Smooth muscle cell (in vitro differentiated cells): ENCODE measurements around the gene DLG2. TPM values are rescaled to one million over a fixed set of nuclear protein-coding genes. Genes with fewer than 3 reads are reported as not detected.
"Not testable (repeated sequence)": the region's sequence is repeated elsewhere in the genome, so short reads cannot be mapped to it uniquely, and the experiment has no call there.

Source experiments
- DNase-seq: peaks from one replicate; lab custom pipeline; 2025; ENCODE audit not compliant: unreplicated experiment; lab: John Stamatoyannopoulos, UW
- H2AFZ ChIP-seq: fragments of 200-600 bp; sonication (generic); 2 replicates; pipeline ENCODE4 v1.6.0; 2016; ENCODE audit warnings: antibody characterized with exemption, low read depth, mild to moderate bottlenecking
- H3F3A ChIP-seq: fragments of 200-600 bp; sonication (generic); 2 replicates; pipeline ENCODE4 v1.6.0; 2017; ENCODE audit warnings: antibody characterized with exemption, low read depth
- H3K27ac ChIP-seq: fragments of 200-600 bp; sonication (generic); 2 replicates; pipeline ENCODE4 v1.5.1; 2016; ENCODE audit warnings: low read depth, mild to moderate bottlenecking
- H3K27me3 ChIP-seq: fragments of 200-600 bp; sonication (generic); 2 replicates; pipeline ENCODE4 v1.6.1; 2016; ENCODE audit warnings: low read depth, mild to moderate bottlenecking
- H3K36me3 ChIP-seq: fragments of 200-600 bp; sonication (generic); 2 replicates; pipeline ENCODE4 v1.5.1; 2016; ENCODE audit warnings: low read depth
- H3K4me1 ChIP-seq: fragments of 200-600 bp; sonication (generic); 2 replicates; pipeline ENCODE4 v1.5.1; 2016; ENCODE audit warnings: low read depth
- H3K4me2 ChIP-seq: fragments of 200-600 bp; sonication (generic); 2 replicates; pipeline ENCODE4 v1.6.0; 2016; ENCODE audit warnings: mild to moderate bottlenecking
- H3K4me3 ChIP-seq: fragments of 200-600 bp; sonication (generic); 2 replicates; pipeline ENCODE4 v1.5.1; 2016; ENCODE audit warnings: mild to moderate bottlenecking
- H3K79me2 ChIP-seq: fragments of 200-600 bp; sonication (generic); 2 replicates; pipeline ENCODE4 v1.6.0; 2016; ENCODE audit warnings: low read depth, mild to moderate bottlenecking
- H3K9ac ChIP-seq: fragments of 200-600 bp; sonication (generic); 2 replicates; pipeline ENCODE4 v1.6.0; 2016; ENCODE audit warnings: low read depth
- H3K9me3 ChIP-seq: fragments of 200-600 bp; sonication (generic); replicated peaks from 2 replicates; pipeline ENCODE4 v1.5.1; 2016; ENCODE audit warnings: low read depth
- H4K20me1 ChIP-seq: fragments of 200-600 bp; sonication (generic); 2 replicates; pipeline ENCODE4 v1.6.0; 2016; ENCODE audit warnings: low read depth
- CTCF ChIP-seq: fragments of 200-600 bp; sonication (generic); IDR thresholded peaks from 2 replicates; pipeline ENCODE4 v1.5.1; 2017; ENCODE audit warnings: borderline replicate concordance, mild to moderate bottlenecking, antibody characterized with exemption; ENCODE audit not compliant: insufficient read depth, poor library complexity, severe bottlenecking
- WGBS: methylation state at CpG from one replicate; pipeline ENCODE4 v1.1.7; 2016; ENCODE audit warnings: low lambda C conversion rate; 5-methylcytosine and 5-hydroxymethylcytosine counted together
- polyA plus RNA-seq: library from polyadenylated mRNA; unstranded; fragments of >200 nt; fragmentation: Nextera tagmentation; extraction: Ambion mirVana; gene quantifications from 2 replicates; pipeline ENCODE4 v1.2.1, GENCODE V29; 2016
- total RNA-seq: library from RNA; depleted of rRNA; stranded (reverse); fragments of >200 nt; gene quantifications from 2 replicates; pipeline ENCODE4 v1.2.3, GENCODE V29; 2014

The DLG2 gene
- total and polyA plus RNA-seq, 2 experiments from 2014 or later, result 0.74 to 1.1 TPM

GRCh38 chr11:85407648-85408047 is 219.5 kb downstream of the DLG2 start:
- no peak for TF ChIP-seq CTCF
- Histone ChIP-seq H3K9me3 (no peaks in the 10 kb centered on the region), H3K9ac (no peak overlapping the region), H3F3A (no peaks in the 10 kb centered on the region), H3K27ac (no peak overlapping the region), H3K36me3 (no peaks in the 10 kb centered on the region), H2AFZ (no peak overlapping the region), H3K79me2 (no peaks in the 10 kb centered on the region), H3K4me3 (no peak overlapping the region), H3K4me2 (peak overlapping the region; percentile 69), H4K20me1 (no peaks in the 10 kb centered on the region), H3K4me1 (peaks cover 4% of the 10 kb centered on the region), H3K27me3 (no peaks in the 10 kb centered on the region)
- DNase-seq, result no peak
- WGBS, result 2% methylated on average over 2 of the region's 2 CpGs

- Histone ChIP-seq H3K27ac (no peak overlapping the region), H4K20me1 (no peaks in the 10 kb centered on the region), H3K79me2 (no peaks in the 10 kb centered on the region), H2AFZ (no peak overlapping the region), H3K4me1 (peaks cover 4% of the 10 kb centered on the region), H3K36me3 (no peaks in the 10 kb centered on the region), H3F3A (no peaks in the 10 kb centered on the region), H3K4me3 (no peak overlapping the region), H3K27me3 (no peaks in the 10 kb centered on the region), H3K4me2 (peak overlapping the region; percentile 63), H3K9me3 (no peaks in the 10 kb centered on the region), H3K9ac (no peak overlapping the region)
- no peak for TF ChIP-seq CTCF
- no peak for DNase-seq
- WGBS, result 81% methylated on average over 3 of the region's 3 CpGs
Observed at GRCh38 chr11:85406841-85407240, 220.3 kb downstream of the DLG2 start.

DNA sequence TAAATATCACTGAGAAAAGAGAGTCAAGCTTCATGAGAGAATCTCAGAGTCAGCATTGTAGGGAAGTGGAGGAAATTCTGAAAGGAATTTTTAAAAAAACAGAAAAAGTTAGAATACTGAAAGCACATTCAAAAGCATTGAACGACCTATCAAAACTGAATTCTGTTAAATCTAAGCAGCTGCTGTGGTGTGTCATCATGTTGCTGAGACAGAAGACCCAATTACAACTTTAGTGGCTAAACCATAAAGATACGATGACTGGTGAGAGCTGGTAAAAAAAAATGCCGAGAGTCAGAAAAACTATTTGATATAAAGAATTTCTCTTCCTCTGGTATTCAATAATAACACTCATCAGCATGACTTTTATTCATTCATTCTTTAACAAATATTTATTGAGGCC is 220.8 kb downstream of the DLG2 start:
- H3K27me3 ChIP-seq, result no peaks in the 10 kb centered on the region
- no peaks in the 10 kb centered on the region for H3K9me3 ChIP-seq
- 22% methylated on average over 3 of the region's 3 CpGs for WGBS
- H3K4me2 ChIP-seq, result peak overlapping the region; percentile 63
- no peak overlapping the region for H3K4me3 ChIP-seq
- H2AFZ ChIP-seq, result no peak overlapping the region
- H3K79me2 ChIP-seq, result no peaks in the 10 kb centered on the region
- no peak for TF ChIP-seq CTCF
- peaks cover 4% of the 10 kb centered on the region for H3K4me1 ChIP-seq
- no peaks in the 10 kb centered on the region for H4K20me1 ChIP-seq
- no peaks in the 10 kb centered on the region for H3K36me3 ChIP-seq
- no peak overlapping the region for H3K27ac ChIP-seq
- no peak for DNase-seq
- H3K9ac ChIP-seq, result no peak overlapping the region
- no peaks in the 10 kb centered on the region for H3F3A ChIP-seq

DNA sequence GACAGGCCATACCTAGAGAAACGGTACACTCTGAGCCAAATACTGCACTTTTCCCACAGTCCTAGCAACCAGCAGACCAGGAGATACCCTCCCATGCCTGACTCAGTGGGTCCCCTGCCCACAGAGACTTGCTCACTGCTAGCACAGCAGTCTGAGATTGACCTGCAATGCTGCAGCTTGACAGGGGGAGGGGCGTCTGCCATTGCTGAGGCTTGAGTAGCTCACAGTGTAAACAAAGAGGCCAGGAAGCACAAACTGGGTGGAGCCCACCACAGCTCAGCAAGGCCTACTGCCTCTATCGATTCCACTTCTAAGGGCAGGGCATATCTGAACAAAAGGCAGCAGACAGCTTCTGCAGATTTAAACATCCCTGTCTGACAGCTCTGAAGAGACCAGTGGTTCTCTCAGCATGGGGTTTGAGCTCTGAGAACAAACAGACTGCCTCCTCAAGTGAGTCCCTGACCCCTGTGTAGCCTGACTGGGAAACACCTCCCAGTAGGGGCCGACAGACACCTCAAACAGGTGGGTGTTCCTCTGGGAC is 231.6 kb downstream of the DLG2 start:
- H4K20me1 ChIP-seq, DNase-seq, H3K9ac ChIP-seq, H2AFZ ChIP-seq, H3K79me2 ChIP-seq, H3K4me3 ChIP-seq, H3K36me3 ChIP-seq, H3K27me3 ChIP-seq, H3F3A ChIP-seq, H3K4me1 ChIP-seq, H3K27ac ChIP-seq, H3K9me3 ChIP-seq, H3K4me2 ChIP-seq: not testable (repeated sequence)
- WGBS, result 77% methylated on average over 4 of the region's 4 CpGs
